ENCODE measurements around the gene IGSF9.

DNA sequence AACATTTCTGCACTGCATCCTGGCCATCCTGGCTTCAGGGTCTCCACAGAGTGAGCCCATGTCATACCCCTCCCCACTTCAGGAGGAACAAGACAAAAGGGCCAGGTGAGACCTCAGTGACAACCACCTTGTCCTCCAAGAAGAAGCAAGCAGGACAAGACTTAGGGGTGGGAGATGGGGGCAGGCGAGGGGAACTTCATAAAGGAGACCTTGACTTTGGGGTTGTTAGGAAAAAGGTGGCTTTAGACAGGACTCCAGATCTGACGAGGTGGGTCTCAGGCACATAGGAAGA is 32.6 kb upstream of the IGSF9 start:
- TF ChIP-seq, protein P1, sequence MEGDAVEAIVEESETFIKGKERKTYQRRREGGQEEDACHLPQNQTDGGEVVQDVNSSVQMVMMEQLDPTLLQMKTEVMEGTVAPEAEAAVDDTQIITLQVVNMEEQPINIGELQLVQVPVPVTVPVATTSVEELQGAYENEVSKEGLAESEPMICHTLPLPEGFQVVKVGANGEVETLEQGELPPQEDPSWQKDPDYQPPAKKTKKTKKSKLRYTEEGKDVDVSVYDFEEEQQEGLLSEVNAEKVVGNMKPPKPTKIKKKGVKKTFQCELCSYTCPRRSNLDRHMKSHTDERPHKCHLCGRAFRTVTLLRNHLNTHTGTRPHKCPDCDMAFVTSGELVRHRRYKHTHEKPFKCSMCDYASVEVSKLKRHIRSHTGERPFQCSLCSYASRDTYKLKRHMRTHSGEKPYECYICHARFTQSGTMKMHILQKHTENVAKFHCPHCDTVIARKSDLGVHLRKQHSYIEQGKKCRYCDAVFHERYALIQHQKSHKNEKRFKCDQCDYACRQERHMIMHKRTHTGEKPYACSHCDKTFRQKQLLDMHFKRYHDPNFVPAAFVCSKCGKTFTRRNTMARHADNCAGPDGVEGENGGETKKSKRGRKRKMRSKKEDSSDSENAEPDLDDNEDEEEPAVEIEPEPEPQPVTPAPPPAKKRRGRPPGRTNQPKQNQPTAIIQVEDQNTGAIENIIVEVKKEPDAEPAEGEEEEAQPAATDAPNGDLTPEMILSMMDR (conservative IDR thresholded peaks at IDR 0.05; ENCODE audit: low read depth, low read length): no peak
- no peak for TF ChIP-seq EZH2 (IDR thresholded peaks at IDR 0.05; ENCODE audit: low read length, unreplicated experiment)

Data from PC-3 (cell line).